22Rv1 (cell line): ENCODE data around the gene EGFLAM.

ENCODE experiments used
- H3K27ac ChIP-seq: fragments of 450-650 bp; 2 replicates; pipeline ENCODE4 v1.5.1; 2017
- CTCF ChIP-seq: fragments of 450-650 bp; IDR thresholded peaks from 2 replicates; pipeline ENCODE4 v1.5.1; 2017; ENCODE audit warnings: mild to moderate bottlenecking
- ZFX ChIP-seq: fragments of 450-650 bp; IDR thresholded peaks from 2 replicates; pipeline ENCODE4 v1.6.1; 2017; ENCODE audit warnings: antibody characterized with exemption, borderline replicate concordance

Gene EGFLAM

GRCh38 chr5:38471709-38472108 is 213.3 kb downstream of the EGFLAM start:
- H3K27ac ChIP-seq, result no peak overlapping the region
- TF ChIP-seq CTCF, result no peak
- TF ChIP-seq ZFX, result no peak

- no peak overlapping the region for H3K27ac ChIP-seq
- TF ChIP-seq ZFX, result no peak
- TF ChIP-seq CTCF, result no peak
Measured at GRCh38 chr5:38472541-38472940, 214.2 kb downstream of the EGFLAM start.

- TF ChIP-seq ZFX, result no peak
- TF ChIP-seq CTCF, result no peak
- no peak overlapping the region for H3K27ac ChIP-seq
Measured at GRCh38 chr5:38473008-38473407, 214.6 kb downstream of the EGFLAM start.

- H3K27ac ChIP-seq, result no peak overlapping the region
- TF ChIP-seq CTCF (no peak), ZFX (no peak)
Measured at GRCh38 chr5:38478166-38478565, 219.8 kb downstream of the EGFLAM start.

- TF ChIP-seq CTCF (no peak), ZFX (no peak)
- no peak overlapping the region for H3K27ac ChIP-seq
Measured at GRCh38 chr5:38478878-38479277, 220.5 kb downstream of the EGFLAM start.

GRCh38 chr5:38479315-38479904 is 221.1 kb downstream of the EGFLAM start:
- H3K27ac ChIP-seq, result no peak overlapping the region
- TF ChIP-seq CTCF (no peak), ZFX (no peak)

- no peak overlapping the region for H3K27ac ChIP-seq
- TF ChIP-seq ZFX (no peak), CTCF (no peak)
Measured at GRCh38 chr5:38483805-38484398, 225.5 kb downstream of the EGFLAM start.
